ENCODE data around the gene GPC6. TPM values are rescaled to one million over a fixed set of nuclear protein-coding genes. Genes with fewer than 3 reads are reported as not detected.
A peak's percentile ranks its signal among the peaks of the same experiment; 100 is the strongest.

Gene GPC6
- polyA plus RNA-seq, 6 donors from 2014 or later: not detected

GRCh38 chr13:93398167-93399035, 171.8 kb downstream of the GPC6 start:
- no peak overlapping the region for H3K4me3 Mint-ChIP-seq
- no peak for DNase-seq
- no peaks in the 10 kb centered on the region for H3K27me3 Mint-ChIP-seq
- no peak overlapping the region for H3K27ac Mint-ChIP-seq
- ATAC-seq (ENCODE audit: low read depth in 2 of 2): no peak
- no peaks in the 10 kb centered on the region for H3K36me3 Mint-ChIP-seq
- H3K9me3 Mint-ChIP-seq: peaks cover 0 to 20% (median 6%) of the 10 kb centered on the region in 7 donors
- H3K4me1 Mint-ChIP-seq: no peaks in the 10 kb centered on the region

GRCh38 chr13:93399212-93399611, 172.6 kb downstream of the GPC6 start:
- ATAC-seq (ENCODE audit: low read depth in 2 of 2) (no peak), DNase-seq (no peak)
- Mint-ChIP-seq H3K36me3 (no peaks in the 10 kb centered on the region), H3K4me1 (no peaks in the 10 kb centered on the region), H3K27me3 (no peaks in the 10 kb centered on the region), H3K27ac (no peak overlapping the region), H3K4me3 (no peak overlapping the region), H3K9me3 (peaks cover 0 to 16% (median 3%) of the 10 kb centered on the region in 7 donors)

DNA sequence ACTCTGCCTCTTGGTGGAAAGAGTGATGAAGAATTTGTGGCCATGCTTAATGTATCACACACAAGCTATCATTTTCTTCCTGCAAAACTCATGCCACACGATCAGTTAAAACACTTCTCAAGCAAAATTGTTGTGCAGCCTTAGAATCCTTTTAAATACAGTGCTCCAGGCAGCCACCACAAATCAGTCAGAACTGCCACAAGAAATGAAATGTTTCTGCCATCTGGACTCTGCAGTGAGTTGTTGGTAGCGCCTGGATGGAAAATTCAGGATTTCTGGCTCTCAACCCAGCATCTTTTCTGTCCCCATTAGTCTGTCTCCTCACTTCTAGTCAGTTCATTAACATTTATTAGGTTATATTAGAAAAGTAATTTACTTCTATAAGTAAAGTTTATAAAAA, 179.5 kb downstream of the GPC6 start:
- Mint-ChIP-seq H3K4me1 (no peaks in the 10 kb centered on the region), H3K9me3 (peaks cover 0 to 4% (median 0%) of the 10 kb centered on the region in 7 donors), H3K36me3 (no peaks in the 10 kb centered on the region), H3K27ac (no peak overlapping the region), H3K27me3 (no peaks in the 10 kb centered on the region), H3K4me3 (no peak overlapping the region)
- no peak for ATAC-seq (ENCODE audit: low read depth in 2 of 2)
- no peak for DNase-seq

- H3K27me3 Mint-ChIP-seq: no peaks in the 10 kb centered on the region
- no peaks in the 10 kb centered on the region for H3K4me1 Mint-ChIP-seq
- no peak for ATAC-seq (ENCODE audit: low read depth in 2 of 2)
- no peak overlapping the region for H3K27ac Mint-ChIP-seq
- H3K36me3 Mint-ChIP-seq: no peaks in the 10 kb centered on the region
- no peak overlapping the region for H3K4me3 Mint-ChIP-seq
- no peak for DNase-seq
- H3K9me3 Mint-ChIP-seq: peaks cover 0 to 4% (median 0%) of the 10 kb centered on the region in 7 donors
Measured at GRCh38 chr13:93407551-93407950, 180.9 kb downstream of the GPC6 start.

GRCh38 chr13:93409001-93409400, 182.4 kb downstream of the GPC6 start:
- Mint-ChIP-seq H3K27ac (no peak overlapping the region), H3K27me3 (no peaks in the 10 kb centered on the region)
- DNase-seq: no peak

GRCh38 chr13:93409816-93410215, 183.2 kb downstream of the GPC6 start:
- Mint-ChIP-seq H3K4me1 (no peaks in the 10 kb centered on the region), H3K36me3 (no peaks in the 10 kb centered on the region), H3K27me3 (no peaks in the 10 kb centered on the region), H3K4me3 (no peak overlapping the region), H3K27ac (no peak overlapping the region), H3K9me3 (peaks cover 0 to 5% (median 0%) of the 10 kb centered on the region in 7 donors)
- DNase-seq: no peak
- no peak for ATAC-seq (ENCODE audit: low read depth in 2 of 2)

More at GRCh38 chr13:93409001-93409400, 182.4 kb downstream of the GPC6 start:
- H3K36me3 Mint-ChIP-seq: no peaks in the 10 kb centered on the region
- no peak overlapping the region for H3K4me3 Mint-ChIP-seq
- no peaks in the 10 kb centered on the region for H3K4me1 Mint-ChIP-seq
- peaks cover 0 to 4% (median 0%) of the 10 kb centered on the region in 7 donors for H3K9me3 Mint-ChIP-seq
- no peak for ATAC-seq (ENCODE audit: low read depth in 2 of 2)

DNA sequence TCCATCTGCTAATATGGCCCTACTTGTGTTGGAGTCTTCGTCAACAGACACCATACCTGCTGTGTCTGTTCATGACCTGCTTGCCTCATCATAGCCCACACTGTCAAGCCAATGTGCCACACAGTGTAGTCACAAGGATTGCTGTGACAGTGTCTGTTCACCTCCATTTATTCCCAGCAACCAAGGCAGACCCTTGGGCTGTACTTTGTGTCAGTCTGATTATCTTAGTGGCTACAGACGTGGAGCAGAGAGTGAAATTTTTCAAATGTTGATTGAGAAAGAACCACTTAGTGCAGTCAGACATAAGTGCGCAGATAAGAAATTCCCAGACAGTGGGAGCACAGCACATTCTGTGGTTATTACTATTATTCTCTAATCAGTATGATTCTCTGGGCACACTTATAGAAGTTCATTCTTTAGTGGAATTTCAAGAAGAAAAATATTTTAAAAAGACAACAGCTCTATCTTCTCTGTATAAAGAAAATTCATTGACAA, 184.6 kb downstream of the GPC6 start:
- Mint-ChIP-seq H3K4me3 (no peak overlapping the region), H3K27me3 (no peaks in the 10 kb centered on the region), H3K36me3 (no peaks in the 10 kb centered on the region), H3K9me3 (peaks cover 0 to 5% (median 0%) of the 10 kb centered on the region in 7 donors), H3K4me1 (no peaks in the 10 kb centered on the region), H3K27ac (peak overlapping the region in 1 of 6 donors; percentile 20)
- no peak for ATAC-seq (ENCODE audit: low read depth in 2 of 2)
- no peak for DNase-seq

DNA sequence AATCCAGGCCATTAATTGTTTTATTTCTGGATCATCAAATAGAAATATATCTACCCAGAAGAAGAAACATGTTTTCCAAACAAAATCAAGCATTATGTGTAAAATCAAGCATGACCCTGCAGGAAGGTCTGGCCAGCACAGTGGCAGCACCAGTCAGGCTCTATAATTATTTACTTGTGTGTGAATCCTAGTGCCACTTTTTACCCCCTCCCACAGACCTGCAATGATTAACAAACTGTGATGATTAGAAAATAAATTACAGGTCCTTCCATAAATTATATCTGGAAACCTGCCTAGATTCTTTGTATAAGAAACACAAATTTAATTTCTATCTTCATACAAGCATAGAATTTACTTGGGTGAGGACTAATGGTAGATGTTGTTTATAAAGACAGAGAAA, 186.1 kb downstream of the GPC6 start:
- DNase-seq (no peak), ATAC-seq (ENCODE audit: low read depth in 2 of 2) (no peak)
- Mint-ChIP-seq H3K4me1 (no peaks in the 10 kb centered on the region), H3K4me3 (no peak overlapping the region), H3K36me3 (no peaks in the 10 kb centered on the region), H3K27me3 (no peaks in the 10 kb centered on the region), H3K9me3 (peaks cover 0 to 5% (median 1%) of the 10 kb centered on the region in 7 donors), H3K27ac (no peak overlapping the region)

DNA sequence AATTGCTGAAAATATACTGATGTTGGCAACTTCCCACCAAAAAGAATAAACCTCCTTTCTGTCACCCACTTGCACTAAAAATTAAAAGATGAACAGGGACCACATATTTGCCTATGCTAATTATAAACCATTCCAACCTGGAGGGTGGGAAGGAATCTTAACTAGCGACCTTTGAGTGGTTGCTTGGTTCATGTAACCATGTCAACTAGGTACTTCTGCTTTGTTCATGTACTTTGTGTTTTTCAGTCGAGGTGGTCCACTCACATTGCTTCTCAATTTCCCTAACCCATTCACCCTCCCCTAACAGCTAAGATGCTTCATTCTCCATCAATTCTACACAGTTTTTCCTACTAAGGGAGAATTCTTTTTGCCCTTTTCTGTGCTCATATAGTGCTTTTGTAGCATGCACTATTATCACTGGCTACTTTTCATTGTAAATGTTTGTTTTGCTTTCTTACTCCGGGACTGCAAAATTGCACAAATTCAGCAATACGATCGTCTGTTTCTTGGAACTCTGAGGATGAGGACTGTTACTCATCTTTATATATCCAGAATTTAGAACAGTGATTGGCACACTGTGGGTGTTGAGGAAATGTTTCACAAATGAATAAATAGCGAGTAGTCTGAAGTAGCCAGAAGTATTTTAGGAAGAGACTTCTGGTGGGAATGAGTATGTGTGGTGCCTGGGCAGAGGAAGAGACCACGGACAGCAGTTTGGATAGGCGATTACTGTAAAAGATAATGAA, 187.5 kb downstream of the GPC6 start:
- ATAC-seq (ENCODE audit: low read depth in 2 of 2) (no peak), DNase-seq (no peak)
- Mint-ChIP-seq H3K27me3 (no peaks in the 10 kb centered on the region), H3K9me3 (peaks cover 0 to 5% (median 1%) of the 10 kb centered on the region in 7 donors), H3K4me3 (no peak overlapping the region), H3K27ac (peak overlapping the region in 1 of 6 donors; percentile 46), H3K4me1 (no peaks in the 10 kb centered on the region), H3K36me3 (no peaks in the 10 kb centered on the region)

DNA sequence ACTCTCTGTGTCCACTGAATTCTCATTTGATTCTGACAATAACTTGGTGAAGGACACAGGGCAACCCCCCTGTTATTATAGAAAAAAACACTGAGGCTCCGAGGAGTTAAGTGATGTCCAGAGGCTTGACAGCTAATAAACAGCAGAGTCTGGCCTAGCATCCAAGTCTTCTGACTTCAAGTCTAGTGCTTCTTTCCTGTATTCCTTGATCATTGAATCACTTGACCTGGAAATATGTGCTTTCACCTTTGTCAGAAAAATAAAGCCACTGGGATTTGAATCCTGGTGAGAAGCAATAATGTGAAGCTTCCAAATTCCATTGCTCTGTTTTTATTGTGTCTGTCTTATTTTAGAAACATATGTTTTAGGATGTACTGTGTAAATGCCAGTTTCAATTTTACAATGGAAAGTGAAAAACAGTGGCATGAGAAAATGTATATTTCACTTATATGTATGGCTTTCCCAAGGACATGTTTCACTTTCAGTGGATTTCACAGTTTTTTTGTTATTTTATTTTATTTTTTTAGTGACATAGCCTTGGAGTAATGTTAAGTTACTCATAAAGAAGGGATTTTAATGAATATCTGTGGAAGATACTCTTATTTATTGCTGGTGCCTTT, 190.2 kb downstream of the GPC6 start:
- DNase-seq: no peak
- H3K9me3 Mint-ChIP-seq: peaks cover 0 to 9% (median 4%) of the 10 kb centered on the region in 7 donors

DNA sequence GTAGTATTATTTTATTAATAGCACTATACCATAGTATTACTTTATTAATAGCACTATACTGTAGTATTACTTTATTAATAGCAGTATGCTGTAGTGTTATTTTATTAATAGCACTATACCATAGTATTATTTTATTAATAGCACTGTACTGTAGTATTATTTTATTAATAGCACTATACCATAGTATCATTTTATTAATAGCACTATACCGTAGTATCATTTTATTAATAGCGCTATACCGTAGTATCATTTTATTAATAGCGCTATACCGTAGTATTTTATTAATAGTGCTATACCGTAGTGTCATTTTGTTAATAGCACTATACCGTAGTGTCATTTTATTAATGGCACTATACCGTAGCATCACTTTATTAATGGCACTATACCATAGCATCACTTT, 191.8 kb downstream of the GPC6 start:
- H3K4me1 Mint-ChIP-seq: no peaks in the 10 kb centered on the region
- H3K36me3 Mint-ChIP-seq: no peaks in the 10 kb centered on the region
- H3K9me3 Mint-ChIP-seq: peaks cover 0 to 9% (median 4%) of the 10 kb centered on the region in 7 donors
- no peak for ATAC-seq (ENCODE audit: low read depth in 2 of 2)
- H3K27ac Mint-ChIP-seq: no peak overlapping the region
- H3K4me3 Mint-ChIP-seq: no peak overlapping the region
- no peak for DNase-seq
- H3K27me3 Mint-ChIP-seq: no peaks in the 10 kb centered on the region

More for the DNA sequence above, 190.2 kb downstream of the GPC6 start:
- Mint-ChIP-seq H3K4me1 (no peaks in the 10 kb centered on the region), H3K27me3 (no peaks in the 10 kb centered on the region), H3K27ac (no peak overlapping the region), H3K4me3 (no peak overlapping the region), H3K36me3 (no peaks in the 10 kb centered on the region)
- ATAC-seq (ENCODE audit: low read depth in 2 of 2): no peak

DNA sequence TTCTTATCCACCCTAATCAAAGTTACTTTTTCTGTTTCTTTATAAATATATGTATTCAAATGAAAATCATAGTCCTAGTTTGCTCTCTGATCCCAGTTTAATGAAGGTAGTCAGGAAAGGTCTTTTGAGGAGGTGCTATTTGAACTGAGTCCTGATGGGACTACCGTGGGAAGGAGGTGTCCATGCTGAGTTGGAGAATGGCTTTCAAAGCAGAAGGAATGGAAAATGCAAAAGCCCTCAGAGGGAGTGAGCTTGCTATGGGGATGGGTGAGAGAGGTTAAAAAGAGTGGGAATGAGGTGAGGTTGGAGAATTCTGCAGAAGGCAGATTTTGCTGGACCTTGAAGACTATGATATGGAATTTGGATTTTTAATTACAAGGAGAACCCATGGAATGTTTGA, 193.6 kb downstream of the GPC6 start:
- ATAC-seq (ENCODE audit: low read depth in 2 of 2) (no peak), DNase-seq (no peak)
- H3K4me3 Mint-ChIP-seq: no peak overlapping the region
- no peaks in the 10 kb centered on the region for H3K36me3 Mint-ChIP-seq
- no peaks in the 10 kb centered on the region for H3K27me3 Mint-ChIP-seq
- no peak overlapping the region for H3K27ac Mint-ChIP-seq
- H3K9me3 Mint-ChIP-seq: peaks cover 0 to 5% (median 2%) of the 10 kb centered on the region in 7 donors
- no peaks in the 10 kb centered on the region for H3K4me1 Mint-ChIP-seq

- Mint-ChIP-seq H3K36me3 (no peaks in the 10 kb centered on the region), H3K27ac (no peak overlapping the region), H3K4me3 (no peak overlapping the region), H3K27me3 (no peaks in the 10 kb centered on the region), H3K4me1 (no peaks in the 10 kb centered on the region), H3K9me3 (peaks cover 0 to 7% (median 5%) of the 10 kb centered on the region in 7 donors)
- DNase-seq (no peak), ATAC-seq (ENCODE audit: low read depth in 2 of 2) (no peak)
Measured at GRCh38 chr13:93420887-93421286, 194.3 kb downstream of the GPC6 start.
